AG04450 (cell line): ENCODE measurements around the gene PEAK3. TPM values are rescaled to one million over a fixed set of nuclear protein-coding genes. Genes with fewer than 3 reads are reported as not detected.

Source experiments
- CTCF ChIA-PET: fragments of 300-600, 350-600 bp; formaldehyde crosslinking; extraction: SDS; loops from one replicate; lab custom pipeline; 2022; ENCODE audit warnings: antibody characterized with exemption, inconsistent platforms; lab: Charles Lee
- POLR2A ChIA-PET: fragments of 350-600 bp; formaldehyde crosslinking; extraction: SDS; loops from one replicate; lab custom pipeline; 2021; ENCODE audit warnings: antibody characterized with exemption, inconsistent platforms; lab: Yijun Ruan, JAX
- DNase-seq: peaks from one replicate; pipeline ENCODE4 v3.0.0-alpha.2; 2011; ENCODE audit warnings: low read depth, low spot score
- H3K27ac ChIP-seq: one replicate; pipeline ENCODE4 v1.5.1; 2012; ENCODE audit warnings: low read depth, low read length, control low read depth
- H3K27me3 ChIP-seq: one replicate; pipeline ENCODE4 v1.6.0; 2012; ENCODE audit warnings: low read length; ENCODE audit not compliant: control insufficient read depth, insufficient read depth
- H3K4me3 ChIP-seq: 2 replicates; pipeline ENCODE4 v1.5.1; 2011; ENCODE audit warnings: mild to moderate bottlenecking, low read depth, low read length, control low read depth
- H3K9me3 ChIP-seq: 2 replicates; pipeline ENCODE4 v1.5.1; 2012; ENCODE audit warnings: low read length; ENCODE audit not compliant: control insufficient read depth, insufficient read depth
- CTCF ChIP-seq: IDR thresholded peaks from 2 replicates; pipeline ENCODE4 v1.5.1; 2011; ENCODE audit warnings: low read depth, low read length, control low read depth, inconsistent platforms
- polyA plus RNA-seq: library from polyadenylated mRNA; depleted of rRNA; stranded (reverse); fragments of >200 nt; gene quantifications from 2 replicates; pipeline ENCODE4 v1.2.3, GENCODE V29; 2011

The PEAK3 gene
- polyA plus RNA-seq, 1 experiment: 0.04 TPM

- H3K27me3 ChIP-seq: no peaks in the 10 kb centered on the region
- H3K4me3 ChIP-seq: peak overlapping the region; percentile 98
- ChIA-PET CTCF (interaction anchor here (0.6 to 1.4 kb wide), 2 partner anchors 13 to 116 kb away, joined by 3 read pairs; no protein-coding TSS in a partner anchor), POLR2A (interaction anchor here (1.1 to 1.7 kb wide), 4 partner anchors 11 to 32 kb away, joined by 3 to 7 read pairs (median 4); partner anchors contain the start of gene PEAK3)
- no peak for DNase-seq
- H3K27ac ChIP-seq: peak overlapping the region; percentile 39
- H3K9me3 ChIP-seq: peaks cover 11% of the 10 kb centered on the region; the same call in 1 of the 2 replicates
- TF ChIP-seq CTCF: no peak
Measured at GRCh38 chr19:2271234-2272103, 10.5 kb downstream of the PEAK3 start.

DNA sequence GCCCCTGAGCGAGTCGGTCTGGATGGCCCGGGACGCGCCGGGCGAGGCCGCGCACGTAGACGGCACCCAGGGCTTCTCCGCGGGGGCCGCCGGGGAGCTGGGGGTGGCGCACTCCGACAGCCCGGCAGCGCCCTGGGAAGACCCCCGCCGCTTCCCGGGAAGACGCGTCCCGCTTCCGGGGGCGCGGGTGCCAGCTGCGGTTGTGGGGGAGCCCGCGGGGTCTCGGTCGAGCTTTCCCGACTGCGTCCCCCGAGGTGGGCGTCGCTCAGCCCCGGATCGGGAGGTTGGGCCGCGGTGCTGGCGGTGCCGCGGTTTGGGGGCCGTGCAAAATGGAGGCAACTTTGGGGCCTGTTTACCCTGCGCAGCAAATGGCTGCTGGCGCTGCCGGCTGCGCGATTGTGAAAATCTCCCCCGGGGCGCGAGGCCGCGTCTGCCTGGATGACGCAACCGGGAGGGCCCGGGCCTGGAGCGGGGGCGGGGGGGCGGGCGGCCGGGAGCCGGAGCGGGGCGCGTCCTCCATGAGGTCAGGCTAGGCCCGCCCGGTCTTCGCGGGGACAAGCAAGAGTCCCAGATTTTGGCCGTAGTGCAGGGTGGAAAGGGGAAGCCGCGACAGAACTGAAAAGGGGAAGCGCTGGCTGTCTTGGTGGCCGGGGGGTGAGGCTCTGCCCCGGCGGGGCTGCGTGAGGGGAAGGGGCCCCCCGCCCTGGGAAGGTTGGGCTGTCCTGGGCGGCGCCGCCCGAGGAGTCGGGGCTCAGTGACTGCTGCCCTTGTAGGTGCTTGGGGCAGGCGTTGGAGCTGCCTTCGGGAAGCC lies 11.3 kb downstream of the PEAK3 start:
- H3K4me3 ChIP-seq: peak overlapping the region; percentile 98
- CTCF ChIA-PET: interaction anchor here (0.6 to 1.4 kb wide), 2 partner anchors 12 to 115 kb away, joined by 3 read pairs; no protein-coding TSS in a partner anchor
- peaks cover 11% of the 10 kb centered on the region; the same call in 1 of the 2 replicates for H3K9me3 ChIP-seq
- peak overlapping the region; percentile 75 for H3K27ac ChIP-seq
- DNase-seq: peak; percentile 58
- no peaks in the 10 kb centered on the region for H3K27me3 ChIP-seq
- POLR2A ChIA-PET: interaction anchor here (1.0 to 1.7 kb wide), 4 partner anchors 11 to 206 kb away, joined by 3 to 7 read pairs (median 4); partner anchors contain the start of genes GADD45B and PEAK3
- TF ChIP-seq CTCF: no peak

DNA sequence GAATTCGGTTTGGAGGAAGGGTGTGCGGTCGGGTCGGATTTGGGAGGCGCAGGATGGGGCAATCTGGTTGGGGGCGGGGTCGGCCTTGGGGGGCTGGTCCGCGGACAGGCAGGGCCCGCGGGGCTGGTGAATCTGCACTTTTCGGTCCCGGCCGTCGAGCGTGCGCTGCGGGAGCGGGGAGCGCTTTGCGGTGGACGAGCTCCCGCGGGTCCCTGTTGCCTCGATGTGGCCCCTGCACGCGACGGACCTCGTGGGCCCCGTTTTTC lies 11.9 kb downstream of the PEAK3 start:
- TF ChIP-seq CTCF: no peak
- Histone ChIP-seq H3K27ac (peak overlapping the region; percentile 75), H3K4me3 (peak overlapping the region; percentile 98), H3K27me3 (no peaks in the 10 kb centered on the region), H3K9me3 (peaks cover 11% of the 10 kb centered on the region; the same call in 1 of the 2 replicates)
- DNase-seq: no peak
- CTCF ChIA-PET: no interaction called here
- POLR2A ChIA-PET: interaction anchor here (0.6 to 1.7 kb wide), 6 partner anchors 12 to 206 kb away, joined by 3 to 7 read pairs (median 3); partner anchors contain the start of genes GADD45B, PEAK3 and PLEKHJ1

DNA sequence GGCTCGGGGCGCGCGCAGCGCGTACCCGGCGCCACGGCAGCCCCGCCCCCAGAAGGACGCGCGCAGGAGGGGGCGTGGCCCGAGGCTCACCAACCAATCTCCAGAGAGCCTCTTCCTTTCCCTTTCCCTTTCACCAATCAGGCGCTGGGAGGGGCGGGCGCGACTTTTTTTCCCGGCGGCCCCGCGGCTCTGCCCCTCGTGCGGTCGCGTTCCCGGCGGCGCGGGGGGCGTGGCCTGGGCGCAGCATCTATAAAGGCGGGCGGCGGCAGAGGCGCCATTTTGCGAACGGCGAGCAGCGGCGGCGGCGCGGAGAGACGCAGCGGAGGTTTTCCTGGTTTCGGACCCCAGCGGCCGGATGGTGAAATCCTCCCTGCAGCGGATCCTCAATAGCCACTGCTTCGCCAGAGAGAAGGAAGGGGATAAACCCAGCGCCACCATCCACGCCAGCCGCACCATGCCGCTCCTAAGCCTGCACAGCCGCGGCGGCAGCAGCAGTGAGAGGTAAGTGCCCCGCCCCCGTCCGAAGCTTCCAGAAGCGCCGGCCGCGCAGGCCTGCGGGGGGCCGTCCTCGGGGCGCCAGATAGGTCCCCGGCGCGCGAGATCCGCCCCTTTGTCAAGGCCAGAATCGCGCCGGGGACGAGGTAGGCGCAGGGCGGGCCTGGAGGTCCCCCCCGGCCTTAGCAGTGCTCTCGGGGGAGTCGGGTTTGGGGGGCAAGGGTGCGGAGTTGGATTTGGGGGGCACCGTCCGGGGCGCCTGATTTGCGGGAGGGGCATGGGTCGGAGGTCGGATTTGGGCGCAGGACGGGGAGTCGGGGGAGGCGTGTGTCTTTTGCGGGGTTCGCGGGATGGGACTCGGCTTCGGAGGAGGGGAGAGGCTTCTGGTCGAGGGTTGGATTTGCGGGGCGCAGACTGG lies 12.5 kb downstream of the PEAK3 start:
- ChIA-PET POLR2A (interaction anchor here (0.6 to 1.1 kb wide), 5 partner anchors 15 to 207 kb away, joined by 3 to 5 read pairs (median 3); partner anchors contain the start of genes AP3D1, GADD45B and PLEKHJ1), CTCF (no interaction called here)

More for the DNA sequence above, 12.5 kb downstream of the PEAK3 start:
- 0 out of 2 replicates have a peak, but pooled peaks have one; percentile 7 for TF ChIP-seq CTCF
- Histone ChIP-seq H3K9me3 (peaks cover 11% of the 10 kb centered on the region; the same call in 1 of the 2 replicates), H3K27ac (peak overlapping the region; percentile 75), H3K27me3 (no peaks in the 10 kb centered on the region), H3K4me3 (peak overlapping the region; percentile 98)
- peak; percentile 89 for DNase-seq
